SU-DHL-6 (cell line): ENCODE measurements around the gene NRG3.

Experiments used
- H2AFZ ChIP-seq: fragments of 200-600 bp; sonication (generic); 2 replicates; pipeline ENCODE4 v1.6.1; 2014; ENCODE audit warnings: low read depth, mild to moderate bottlenecking, moderate library complexity, mixed read lengths, antibody characterized with exemption, low read length; ENCODE audit not compliant: severe bottlenecking
- H3F3A ChIP-seq: fragments of 200-600 bp; shearing (Covaris generic); 2 replicates; pipeline ENCODE4 v1.6.0; 2016; ENCODE audit warnings: antibody characterized with exemption, mild to moderate bottlenecking; ENCODE audit not compliant: insufficient read depth
- H3K27ac ChIP-seq: fragments of 200-600 bp; sonication (generic); 2 replicates; pipeline ENCODE4 v1.5.1; 2016; ENCODE audit warnings: low read depth, mild to moderate bottlenecking, low read length, moderate library complexity, mixed read lengths
- H3K27me3 ChIP-seq: fragments of 200-600 bp; sonication (generic), shearing (Covaris generic); 2 replicates; pipeline ENCODE4 v1.6.0; 2014; ENCODE audit warnings: mild to moderate bottlenecking, low read length
- H3K36me3 ChIP-seq: fragments of 200-600 bp; sonication (generic); 2 replicates; pipeline ENCODE4 v1.6.1; 2014; ENCODE audit warnings: mild to moderate bottlenecking, low read length, mixed read lengths
- H3K4me2 ChIP-seq: fragments of 300-600, 200-600 bp; shearing (Covaris generic), sonication (generic); 2 replicates; pipeline ENCODE4 v1.6.0; 2014; ENCODE audit warnings: low read length, low read depth, mild to moderate bottlenecking; ENCODE audit not compliant: poor library complexity, severe bottlenecking
- H3K4me3 ChIP-seq: fragments of 200-600 bp; sonication (generic); 2 replicates; pipeline ENCODE4 v1.5.1; 2014; ENCODE audit warnings: antibody characterized with exemption, low read length, mild to moderate bottlenecking, mixed read lengths; ENCODE audit not compliant: insufficient read depth, poor library complexity, severe bottlenecking
- H3K79me2 ChIP-seq: fragments of 200-600 bp; sonication (generic); 2 replicates; pipeline ENCODE4 v1.6.1; 2014; ENCODE audit warnings: mild to moderate bottlenecking, low read length, moderate library complexity; ENCODE audit not compliant: insufficient read depth
- H3K9ac ChIP-seq: fragments of 200-600 bp; sonication (generic); 2 replicates; pipeline ENCODE4 v1.7.0; 2014; ENCODE audit warnings: mild to moderate bottlenecking, low read length
- H3K9me2 ChIP-seq: fragments of 200-600 bp; sonication (generic); replicated peaks from 2 replicates; pipeline ENCODE4 v1.6.1; 2014; ENCODE audit warnings: low read length; ENCODE audit not compliant: insufficient read depth
- H3K9me3 ChIP-seq: fragments of 200-600 bp; sonication (generic); 2 replicates; pipeline ENCODE4 v1.6.1; 2014; ENCODE audit warnings: low read length, mixed read lengths; ENCODE audit not compliant: insufficient read depth
- H4K20me1 ChIP-seq: fragments of 200-600 bp; sonication (generic); 2 replicates; pipeline ENCODE4 v1.6.1; 2014; ENCODE audit warnings: low read depth, mild to moderate bottlenecking, antibody characterized with exemption, low read length, moderate library complexity, mixed read lengths
- CTCF ChIP-seq: fragments of 200-600 bp; sonication (generic); IDR thresholded peaks from one replicate; pipeline ENCODE4 v1.5.1; 2017; ENCODE audit warnings: antibody characterized with exemption, mild to moderate bottlenecking, low read length, moderate library complexity; ENCODE audit not compliant: insufficient read depth, poor library complexity, severe bottlenecking
- EZH2phosphoT487 ChIP-seq: fragments of 200-600 bp; sonication (generic), shearing (Covaris generic); conservative IDR thresholded peaks from 2 replicates; pipeline ENCODE4 v1.6.1; 2018; ENCODE audit warnings: mild to moderate bottlenecking, antibody characterized with exemption, low read length, moderate library complexity, mixed read lengths

NRG3 gene

GRCh38 chr10:81967716-81968115, 92.7 kb downstream of the NRG3 start:
- Histone ChIP-seq H3K27ac (no peak overlapping the region), H3K4me3 (no peak overlapping the region), H3K9me2 (no peaks in the 10 kb centered on the region), H4K20me1 (no peaks in the 10 kb centered on the region), H3K79me2 (no peaks in the 10 kb centered on the region), H3K9me3 (no peaks in the 10 kb centered on the region), H3F3A (no peaks in the 10 kb centered on the region), H3K4me2 (no peak overlapping the region), H2AFZ (no peak overlapping the region), H3K27me3 (no peaks in the 10 kb centered on the region), H3K36me3 (no peaks in the 10 kb centered on the region), H3K9ac (no peak overlapping the region)
- TF ChIP-seq CTCF (no peak), EZH2phosphoT487 (no peak)

- H4K20me1 ChIP-seq = no peaks in the 10 kb centered on the region
- H3K9me2 ChIP-seq = no peaks in the 10 kb centered on the region
- no peak overlapping the region for H3K4me2 ChIP-seq
- H3K9me3 ChIP-seq = no peaks in the 10 kb centered on the region
- no peaks in the 10 kb centered on the region for H3F3A ChIP-seq
- no peaks in the 10 kb centered on the region for H3K36me3 ChIP-seq
- no peak overlapping the region for H3K4me3 ChIP-seq
- no peak overlapping the region for H3K27ac ChIP-seq
- H3K79me2 ChIP-seq = no peaks in the 10 kb centered on the region
- H3K9ac ChIP-seq = no peak overlapping the region
- TF ChIP-seq CTCF (no peak), EZH2phosphoT487 (no peak)
- H3K27me3 ChIP-seq = no peaks in the 10 kb centered on the region
- H2AFZ ChIP-seq = no peak overlapping the region
Observed at GRCh38 chr10:81969136-81969535, 94.1 kb downstream of the NRG3 start.

- no peak overlapping the region for H2AFZ ChIP-seq
- H3K27me3 ChIP-seq = no peaks in the 10 kb centered on the region
- H3K9me2 ChIP-seq = no peaks in the 10 kb centered on the region
- no peaks in the 10 kb centered on the region for H3K36me3 ChIP-seq
- no peaks in the 10 kb centered on the region for H3F3A ChIP-seq
- no peaks in the 10 kb centered on the region for H3K9me3 ChIP-seq
- H3K9ac ChIP-seq = no peak overlapping the region
- H3K4me3 ChIP-seq = no peak overlapping the region
- no peaks in the 10 kb centered on the region for H3K79me2 ChIP-seq
- H3K4me2 ChIP-seq = no peak overlapping the region
- TF ChIP-seq CTCF = no peak
- TF ChIP-seq EZH2phosphoT487 = no peak
- no peak overlapping the region for H3K27ac ChIP-seq
- no peaks in the 10 kb centered on the region for H4K20me1 ChIP-seq
Observed at GRCh38 chr10:81978238-81978637, 103.2 kb downstream of the NRG3 start.
